ENCODE data around the gene TAX1BP3.

TAX1BP3 gene

GRCh38 chr17:3688852-3689261 lies 20.5 kb upstream of the TAX1BP3 start:
- DNase-seq = no peak

GRCh38 chr17:3688027-3688553 lies 19.7 kb upstream of the TAX1BP3 start:
- DNase-seq = peak in 1 of 58 donors; percentile 12

- no peak for DNase-seq
Measured at GRCh38 chr17:3685174-3685573, 16.8 kb upstream of the TAX1BP3 start.

GRCh38 chr17:3683054-3683511 lies 14.7 kb upstream of the TAX1BP3 start:
- peak in 2 of 58 donors; percentile 5 to 17 for DNase-seq

GRCh38 chr17:3682033-3682432 lies 13.7 kb upstream of the TAX1BP3 start:
- DNase-seq = no peak

- DNase-seq = no peak
Measured at GRCh38 chr17:3681565-3681964, 13.2 kb upstream of the TAX1BP3 start.

GRCh38 chr17:3681057-3681456 lies 12.7 kb upstream of the TAX1BP3 start:
- no peak for DNase-seq

GRCh38 chr17:3679531-3680126 lies 11.3 kb upstream of the TAX1BP3 start:
- DNase-seq = no peak

GRCh38 chr17:3678821-3679530 lies 10.6 kb upstream of the TAX1BP3 start:
- DNase-seq = no peak

GRCh38 chr17:3678095-3678820 lies 9.9 kb upstream of the TAX1BP3 start:
- peak in 35 of 58 donors; percentile 12 to 85 (median 51) for DNase-seq

GRCh38 chr17:3675886-3676285 lies 7.5 kb upstream of the TAX1BP3 start:
- no peak for DNase-seq

- DNase-seq = no peak
Measured at GRCh38 chr17:3672571-3672970, 4.2 kb upstream of the TAX1BP3 start.

- DNase-seq = no peak
Measured at GRCh38 chr17:3669548-3669947, 1.2 kb upstream of the TAX1BP3 start.

- DNase-seq = peak in 1 of 58 donors; percentile 53
Measured at GRCh38 chr17:3669085-3669347, 638 bp upstream of the TAX1BP3 start.

- DNase-seq = peak in 37 of 58 donors; percentile 29 to 84 (median 71)
Measured at GRCh38 chr17:3667366-3668278, 756 bp downstream of the TAX1BP3 start.

GRCh38 chr17:3666516-3666915 lies 1.9 kb downstream of the TAX1BP3 start:
- DNase-seq = no peak

GRCh38 chr17:3665834-3666233 lies 2.5 kb downstream of the TAX1BP3 start:
- DNase-seq = peak in 41 of 58 donors; percentile 4 to 67 (median 40)

- DNase-seq = no peak
Measured at GRCh38 chr17:3663102-3664011, 5.0 kb downstream of the TAX1BP3 start.

- DNase-seq = peak in 30 of 58 donors; percentile 10 to 77 (median 34)
Measured at GRCh38 chr17:3660311-3660891, 8.0 kb downstream of the TAX1BP3 start.
